GM19238 (cell line): ENCODE measurements around the gene LSM10.

Source experiments
- DNase-seq: peaks from one replicate; pipeline ENCODE4 v3.0.0; 2011; ENCODE audit warnings: low spot score; ENCODE audit not compliant: insufficient read length

Gene LSM10

DNA sequence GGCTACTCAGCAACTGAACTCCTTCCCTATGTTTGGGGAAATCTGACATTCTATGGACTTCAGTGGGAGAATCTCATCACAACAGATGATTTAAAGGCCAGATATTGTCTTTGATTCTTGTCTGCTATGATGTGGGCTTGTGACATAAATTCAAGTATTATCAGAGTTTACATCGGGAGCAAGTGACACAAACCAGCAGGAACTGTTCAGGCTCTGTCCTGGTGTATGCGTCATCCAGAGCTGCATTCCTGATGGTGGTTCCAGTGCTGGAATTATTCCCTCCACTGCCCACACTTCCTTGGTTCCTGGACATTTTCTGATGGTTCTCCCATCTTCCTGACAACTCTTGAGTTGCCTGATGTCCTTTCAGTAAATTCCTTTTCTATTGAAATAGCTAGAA lies 10.8 kb upstream of the LSM10 start:
- no peak for DNase-seq

DNA sequence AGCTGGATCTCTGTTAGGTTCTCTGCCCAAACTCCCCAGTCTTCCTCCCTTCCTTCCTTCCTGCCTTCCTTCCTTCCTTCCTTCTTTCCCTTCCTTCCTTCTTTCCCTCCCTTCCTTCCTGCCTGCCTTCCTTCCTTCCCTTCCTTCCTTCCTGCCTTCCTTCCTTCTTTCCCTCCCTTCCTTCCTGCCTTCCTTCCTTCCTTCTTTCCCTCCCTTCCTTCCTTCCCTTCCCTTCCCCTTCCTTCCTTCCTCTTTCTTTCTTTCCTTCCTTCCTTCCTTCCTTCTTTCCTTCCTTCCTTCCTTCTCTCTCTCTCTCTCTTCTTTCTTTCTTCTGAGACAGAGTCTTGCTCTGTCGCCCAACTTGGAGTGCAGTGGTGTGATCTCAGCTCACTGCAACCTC lies 8.7 kb upstream of the LSM10 start:
- no peak for DNase-seq

DNA sequence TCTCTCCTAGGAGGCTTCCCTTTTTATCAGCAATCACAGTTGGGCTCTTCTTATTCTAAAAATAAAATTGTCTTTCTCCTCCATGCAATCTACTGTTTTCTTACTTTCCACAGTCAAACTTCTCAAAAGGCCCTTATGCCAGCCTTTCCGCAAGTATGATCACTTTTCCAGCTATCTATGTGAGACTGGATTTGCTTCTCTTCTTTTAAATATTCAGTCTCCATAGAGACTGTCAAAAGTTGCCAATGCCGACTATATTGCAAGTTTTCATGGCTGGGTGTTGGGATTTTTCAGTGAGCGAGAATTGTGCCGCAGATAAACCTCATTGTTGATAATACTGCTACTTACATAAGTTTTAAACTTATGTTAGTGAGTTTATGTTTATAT lies 4.8 kb upstream of the LSM10 start:
- no peak for DNase-seq

GRCh38 chr1:36401602-36402503 lies 4.1 kb upstream of the LSM10 start:
- DNase-seq, result no peak

- DNase-seq, result no peak
Measured at GRCh38 chr1:36400825-36401601, 3.3 kb upstream of the LSM10 start.

DNA sequence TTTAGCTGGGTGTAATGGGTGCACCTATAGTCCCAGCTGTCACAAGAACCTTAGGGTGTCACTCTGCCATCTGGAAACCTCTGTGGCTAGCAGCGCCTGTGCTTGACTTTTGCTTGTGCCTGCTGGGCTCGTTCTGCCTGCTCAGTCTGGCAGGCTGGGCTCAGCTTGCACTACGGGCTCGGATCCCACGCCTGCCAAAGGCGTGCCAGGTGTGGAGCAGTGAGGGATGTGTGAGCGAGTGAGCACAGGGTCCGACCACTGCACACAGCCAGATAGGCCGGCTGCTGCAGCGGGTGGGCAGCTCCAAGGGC lies 2.8 kb upstream of the LSM10 start:
- DNase-seq, result no peak

DNA sequence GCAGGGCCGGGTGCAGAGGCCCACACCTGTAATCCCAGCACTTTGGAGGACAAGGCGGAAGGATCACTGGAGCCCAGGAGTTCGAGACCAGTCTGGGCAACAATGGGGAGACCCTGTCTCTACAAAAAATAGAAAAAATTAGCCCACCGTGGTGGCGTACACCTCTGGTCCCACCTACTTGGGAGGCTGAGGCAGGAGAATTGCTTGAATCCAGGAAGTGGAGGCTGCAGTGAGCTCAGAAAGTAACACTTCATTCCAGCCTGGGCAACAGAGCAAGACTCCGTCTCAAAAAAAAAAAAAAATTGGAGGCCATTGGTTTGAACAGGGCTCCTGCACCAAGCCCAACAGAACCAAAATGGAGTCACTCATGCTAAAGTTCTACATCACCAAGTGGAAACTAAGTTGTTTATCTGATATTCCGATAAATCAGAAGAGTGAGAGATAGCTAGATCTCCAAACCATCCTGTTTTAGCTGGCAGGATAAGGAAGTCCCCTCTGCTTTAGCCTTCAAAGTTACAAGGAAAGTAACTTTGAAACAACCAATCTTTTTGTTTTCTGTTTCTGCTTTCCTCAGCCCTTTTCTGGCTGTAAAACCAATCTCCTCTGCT lies 766 bp upstream of the LSM10 start:
- no peak for DNase-seq

DNA sequence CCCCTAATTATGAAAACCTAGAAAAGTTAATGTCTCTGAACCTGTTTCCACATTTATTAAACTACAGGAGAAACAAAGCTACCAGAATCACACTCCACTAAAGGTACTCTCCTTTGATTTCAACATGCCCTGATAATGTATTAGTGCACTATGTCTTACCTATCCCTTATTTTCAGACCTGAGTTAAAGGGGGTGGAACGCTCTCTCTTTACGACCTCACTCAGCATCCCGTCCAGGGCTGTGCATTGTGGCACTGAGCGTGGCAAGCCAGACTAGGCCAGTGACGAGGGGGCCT lies 678 bp downstream of the LSM10 start:
- no peak for DNase-seq

- no peak for DNase-seq
Measured at GRCh38 chr1:36396359-36396758, 1.3 kb downstream of the LSM10 start.

DNA sequence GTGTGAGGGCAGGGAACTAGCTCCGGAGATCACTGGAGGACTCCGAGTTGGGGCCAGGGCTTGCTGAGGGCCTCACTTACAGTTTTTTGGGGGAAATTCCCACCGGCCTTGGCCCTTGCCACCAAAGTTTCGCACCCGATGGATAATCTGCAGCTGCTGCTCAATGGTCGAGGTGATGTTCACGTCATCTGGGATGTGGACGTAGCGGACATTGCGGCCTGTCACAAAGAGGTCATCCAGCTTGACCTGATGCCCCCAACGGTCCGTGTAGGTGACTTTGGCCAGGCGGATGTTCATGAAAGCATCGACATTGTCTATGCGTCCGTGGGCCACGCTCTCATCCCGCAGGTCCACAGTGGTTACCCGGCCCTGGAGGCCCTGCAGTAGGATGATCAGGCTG lies 4.0 kb downstream of the LSM10 start:
- DNase-seq, result no peak

- no peak for DNase-seq
Measured at GRCh38 chr1:36392836-36393235, 4.9 kb downstream of the LSM10 start.

GRCh38 chr1:36391271-36391670 lies 6.4 kb downstream of the LSM10 start:
- DNase-seq, result no peak

GRCh38 chr1:36390411-36390810 lies 7.3 kb downstream of the LSM10 start:
- DNase-seq, result no peak

DNA sequence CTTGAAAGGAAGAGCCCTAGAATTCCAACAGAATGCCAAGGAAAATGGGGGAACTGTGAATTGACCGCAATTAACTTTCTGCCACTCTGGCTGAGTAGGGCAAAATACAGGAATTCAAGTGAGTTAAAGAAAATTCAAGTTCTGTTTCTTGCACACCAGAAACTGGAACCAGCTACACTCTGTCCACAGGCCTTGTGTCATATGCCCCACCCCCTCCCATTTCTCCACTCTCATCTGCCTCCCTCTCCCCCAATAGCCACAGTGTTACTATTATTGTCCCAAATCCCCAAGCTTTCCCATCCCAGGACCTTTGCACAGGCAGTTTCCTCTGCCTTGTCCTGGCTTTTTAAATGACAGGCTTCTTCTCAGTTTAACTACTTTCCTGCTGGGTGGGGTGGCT lies 7.7 kb downstream of the LSM10 start:
- no peak for DNase-seq

- no peak for DNase-seq
Measured at GRCh38 chr1:36389261-36389660, 8.4 kb downstream of the LSM10 start.

GRCh38 chr1:36387141-36387949 lies 10.4 kb downstream of the LSM10 start:
- DNase-seq, result no peak

GRCh38 chr1:36386265-36387140 lies 11.2 kb downstream of the LSM10 start:
- peak; percentile 80 for DNase-seq

DNA sequence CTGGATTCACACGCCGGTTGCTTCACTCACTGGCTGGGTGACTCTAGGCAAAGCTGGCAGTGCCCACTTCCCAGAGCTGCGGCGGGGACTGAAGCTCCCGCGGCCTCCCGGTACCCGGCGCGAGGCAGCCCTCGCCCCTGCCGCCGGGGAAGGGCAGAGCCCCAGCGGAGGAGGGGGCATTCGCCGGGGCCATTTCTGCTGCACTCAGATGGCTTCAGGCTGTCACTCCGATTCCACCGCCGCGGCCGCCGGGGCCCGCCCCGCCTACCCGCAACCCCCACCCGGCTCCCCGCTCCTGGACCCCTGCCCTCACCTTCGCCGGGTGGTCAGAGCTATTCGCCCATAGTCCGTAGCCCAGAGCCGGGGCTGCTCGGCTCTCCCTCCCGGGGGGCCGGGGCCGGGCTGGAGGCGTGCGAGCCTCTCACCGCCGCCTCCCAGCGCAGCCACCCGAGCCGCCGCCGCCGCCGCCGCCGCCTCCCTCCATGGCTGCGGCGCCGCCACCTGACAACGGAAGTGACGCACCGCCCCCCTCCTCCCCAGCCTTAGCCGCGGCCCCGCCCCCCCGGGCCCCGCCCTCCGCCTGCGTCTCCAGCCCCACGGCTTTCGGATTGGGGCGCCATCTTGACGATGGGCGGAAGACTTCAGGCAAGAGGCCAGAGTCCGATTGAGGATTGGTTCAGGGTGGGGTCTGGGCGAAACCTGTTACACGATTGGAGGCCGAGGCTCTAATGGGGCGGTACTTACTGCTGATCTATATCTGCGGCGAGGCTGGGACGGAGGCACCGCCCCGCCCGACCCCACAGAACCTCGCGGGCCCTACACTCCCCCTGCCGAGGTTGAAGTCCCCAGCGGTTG lies 12.1 kb downstream of the LSM10 start, which contains the start of gene STK40:
STK40 (minus strand) TSS at position 515 of the 855 bp plus-strand sequence. CDS start 24,592 bp downstream, outside the sequence.
- DNase-seq, result peak; percentile 90

DNA sequence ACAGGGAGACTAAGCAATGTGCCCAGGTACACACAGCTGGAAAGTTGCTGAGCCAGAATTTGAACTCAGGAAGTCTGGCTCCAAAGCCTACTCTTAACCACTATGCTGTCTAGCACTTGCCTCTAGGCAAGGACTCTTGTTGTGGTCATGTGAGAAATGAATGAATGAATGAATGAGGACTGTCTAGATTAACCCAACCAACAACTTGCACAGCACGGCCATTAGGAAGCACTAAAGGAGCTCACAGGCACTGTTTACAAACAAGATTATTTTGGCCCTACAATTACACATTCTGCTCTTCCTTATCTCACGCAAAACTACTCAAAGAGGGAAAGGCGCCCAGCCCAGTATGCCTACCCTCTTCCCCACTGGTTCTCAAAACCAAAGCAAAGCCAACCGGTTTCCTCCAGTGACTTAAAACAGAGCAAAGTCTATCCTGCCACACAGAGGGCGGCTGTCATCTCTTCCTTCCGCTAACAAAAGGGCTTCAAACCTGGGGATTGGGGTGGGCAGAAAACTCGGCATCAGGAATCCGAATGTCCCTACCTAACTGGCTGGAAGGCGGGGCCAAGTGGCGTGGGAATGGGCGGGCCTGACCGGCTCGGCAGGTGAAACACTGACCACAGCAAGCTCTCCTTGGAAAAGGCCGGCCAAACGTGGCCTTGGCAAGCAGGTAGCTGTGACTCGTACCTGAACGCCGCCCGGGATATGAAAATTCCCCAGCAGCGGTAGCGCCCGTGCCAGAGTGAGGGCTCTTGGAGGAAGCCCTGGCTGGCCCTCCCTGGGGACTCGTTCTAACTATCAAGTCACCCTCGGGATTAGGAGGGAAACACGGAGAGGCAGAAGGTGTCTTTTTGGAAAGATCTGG lies 12.9 kb downstream of the LSM10 start:
- no peak for DNase-seq
